ENCODE data around the gene IQSEC1.

The IQSEC1 gene

DNA sequence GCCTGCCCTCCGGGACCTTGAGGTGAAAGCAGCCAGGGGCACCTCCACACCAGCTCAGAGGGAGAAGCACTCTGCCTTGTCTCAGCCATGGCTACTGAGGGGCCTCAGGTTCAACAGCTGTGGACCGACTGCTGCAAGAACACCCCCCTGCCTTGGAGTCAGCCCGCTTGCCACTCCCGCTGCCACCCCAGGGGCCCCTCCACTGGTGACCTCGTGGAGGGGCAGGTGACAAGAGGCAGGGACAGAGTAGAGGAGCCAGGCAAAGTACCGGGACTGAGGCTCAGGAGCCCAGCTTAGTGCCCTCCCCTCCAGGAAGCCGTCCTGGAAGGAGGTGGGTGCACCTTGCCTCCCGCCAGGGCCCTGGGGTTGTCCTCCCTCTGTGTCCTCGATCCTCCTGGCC lies 152.3 kb downstream of the IQSEC1 start:
- Histone ChIP-seq H3K36me3 (ENCODE audit: control insufficient read depth in 1 of 2, insufficient read depth in 2 of 2, low read length in 2 of 2) (peaks cover 39 to 89% of the 10 kb centered on the region in 2 donors), H3K9me3 (ENCODE audit: control insufficient read depth in 1 of 2, low read length in 2 of 2) (no peaks in the 10 kb centered on the region), H3K27ac (ENCODE audit: low read length) (no peak overlapping the region), H3K4me1 (ENCODE audit: control insufficient read depth in 1 of 2, insufficient read depth in 2 of 2, low read length in 2 of 2) (no peaks in the 10 kb centered on the region), H3K27me3 (ENCODE audit: low read depth, low read length) (no peaks in the 10 kb centered on the region), H3K4me3 (ENCODE audit: low read depth in 1 of 2, low read length in 2 of 2) (no peak overlapping the region)

DNA sequence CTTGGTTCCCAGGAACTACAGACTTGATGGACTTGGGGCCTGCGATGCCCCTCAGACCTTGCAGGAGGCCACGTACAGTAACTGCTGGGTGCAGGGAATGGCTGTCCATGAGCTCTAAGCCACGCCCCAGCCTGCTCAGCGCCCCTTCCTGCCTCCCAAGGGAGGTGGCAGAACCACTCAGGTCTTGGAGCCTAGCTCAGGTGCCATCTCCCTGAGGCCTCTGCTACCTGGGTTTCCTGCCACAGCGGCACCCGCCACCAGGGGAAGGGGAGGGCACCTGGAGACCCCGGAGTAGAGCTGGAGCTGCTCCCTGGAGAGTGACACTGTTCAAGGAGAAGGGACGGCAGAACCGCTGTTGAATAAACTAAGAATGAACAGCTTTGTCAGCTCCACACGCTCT lies 154.0 kb downstream of the IQSEC1 start:
- H3K36me3 ChIP-seq (ENCODE audit: control insufficient read depth in 1 of 2, insufficient read depth in 2 of 2, low read length in 2 of 2) = peaks cover 37 to 82% of the 10 kb centered on the region in 2 donors

GRCh38 chr3:12918231-12918630 lies 155.0 kb downstream of the IQSEC1 start:
- no peaks in the 10 kb centered on the region for H3K9me3 ChIP-seq (ENCODE audit: control insufficient read depth in 1 of 2, low read length in 2 of 2)
- no peaks in the 10 kb centered on the region for H3K27me3 ChIP-seq (ENCODE audit: low read depth, low read length)
- peaks cover 34 to 79% of the 10 kb centered on the region in 2 donors for H3K36me3 ChIP-seq (ENCODE audit: control insufficient read depth in 1 of 2, insufficient read depth in 2 of 2, low read length in 2 of 2)
- H3K4me1 ChIP-seq (ENCODE audit: control insufficient read depth in 1 of 2, insufficient read depth in 2 of 2, low read length in 2 of 2) = no peaks in the 10 kb centered on the region
- H3K4me3 ChIP-seq (ENCODE audit: low read depth in 1 of 2, low read length in 2 of 2) = no peak overlapping the region
- no peak overlapping the region for H3K27ac ChIP-seq (ENCODE audit: low read length)

More for the DNA sequence above, 154.0 kb downstream of the IQSEC1 start:
- Histone ChIP-seq H3K4me3 (ENCODE audit: low read depth in 1 of 2, low read length in 2 of 2) (no peak overlapping the region), H3K4me1 (ENCODE audit: control insufficient read depth in 1 of 2, insufficient read depth in 2 of 2, low read length in 2 of 2) (no peaks in the 10 kb centered on the region), H3K27ac (ENCODE audit: low read length) (no peak overlapping the region), H3K27me3 (ENCODE audit: low read depth, low read length) (no peaks in the 10 kb centered on the region), H3K9me3 (ENCODE audit: control insufficient read depth in 1 of 2, low read length in 2 of 2) (no peaks in the 10 kb centered on the region)

DNA sequence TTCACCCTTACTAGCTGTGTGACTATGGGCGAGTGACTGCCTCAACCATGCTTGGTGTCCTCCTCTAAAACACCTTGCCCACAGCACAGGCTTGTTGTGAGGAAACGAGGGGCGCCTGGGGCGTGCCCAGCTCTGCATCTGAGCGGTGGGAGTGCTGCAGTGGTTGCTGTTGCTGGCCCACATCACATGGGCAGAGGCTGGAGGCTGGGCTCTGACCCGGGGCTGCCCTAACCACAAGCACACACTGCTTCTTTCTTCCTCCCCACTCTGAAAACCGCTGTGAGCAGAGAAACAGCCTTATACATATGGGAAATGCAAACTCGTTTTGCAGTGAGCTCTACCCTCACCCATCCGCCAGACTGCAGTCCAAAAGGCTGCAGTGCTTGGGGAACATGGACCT lies 157.1 kb downstream of the IQSEC1 start:
- Histone ChIP-seq H3K27ac (ENCODE audit: low read length) (no peak overlapping the region), H3K27me3 (ENCODE audit: low read depth, low read length) (no peaks in the 10 kb centered on the region), H3K4me1 (ENCODE audit: control insufficient read depth in 1 of 2, insufficient read depth in 2 of 2, low read length in 2 of 2) (no peaks in the 10 kb centered on the region), H3K36me3 (ENCODE audit: control insufficient read depth in 1 of 2, insufficient read depth in 2 of 2, low read length in 2 of 2) (peaks cover 37 to 77% of the 10 kb centered on the region in 2 donors), H3K4me3 (ENCODE audit: low read depth in 1 of 2, low read length in 2 of 2) (no peak overlapping the region), H3K9me3 (ENCODE audit: control insufficient read depth in 1 of 2, low read length in 2 of 2) (no peaks in the 10 kb centered on the region)

GRCh38 chr3:12914088-12914487 lies 159.1 kb downstream of the IQSEC1 start:
- Histone ChIP-seq H3K4me3 (ENCODE audit: low read depth in 1 of 2, low read length in 2 of 2) (no peak overlapping the region), H3K27ac (ENCODE audit: low read length) (no peak overlapping the region), H3K4me1 (ENCODE audit: control insufficient read depth in 1 of 2, insufficient read depth in 2 of 2, low read length in 2 of 2) (no peaks in the 10 kb centered on the region), H3K36me3 (ENCODE audit: control insufficient read depth in 1 of 2, insufficient read depth in 2 of 2, low read length in 2 of 2) (peaks cover 47 to 78% of the 10 kb centered on the region in 2 donors), H3K27me3 (ENCODE audit: low read depth, low read length) (no peaks in the 10 kb centered on the region), H3K9me3 (ENCODE audit: control insufficient read depth in 1 of 2, low read length in 2 of 2) (no peaks in the 10 kb centered on the region)

DNA sequence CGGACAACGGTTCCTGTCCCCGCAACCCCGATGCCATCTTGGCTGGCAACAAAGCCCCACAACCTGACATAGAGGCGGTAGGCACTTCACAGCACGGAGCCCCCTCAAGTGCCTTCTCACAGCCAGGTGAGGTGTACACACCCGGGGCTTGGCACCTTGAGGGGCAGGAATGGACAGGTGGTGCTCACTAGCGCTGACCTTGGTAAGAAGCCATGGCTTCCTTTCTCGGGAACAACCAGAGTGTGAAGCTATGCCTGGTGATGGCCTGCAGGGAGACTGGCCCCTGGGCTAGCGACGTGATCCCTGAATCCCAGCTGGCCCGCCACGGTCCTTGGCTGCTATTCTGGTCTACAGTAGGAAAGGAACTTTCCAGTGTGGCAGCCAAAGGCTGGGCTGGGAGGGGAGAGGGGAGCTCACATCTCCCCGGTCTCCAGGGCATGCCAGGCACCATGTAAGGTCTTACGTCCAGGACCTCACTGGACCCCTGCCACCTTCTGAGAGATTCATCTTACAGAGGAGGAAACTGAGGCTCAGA lies 161.3 kb downstream of the IQSEC1 start:
- Histone ChIP-seq H3K36me3 (ENCODE audit: control insufficient read depth in 1 of 2, insufficient read depth in 2 of 2, low read length in 2 of 2) (peaks cover 61 to 85% of the 10 kb centered on the region in 2 donors), H3K4me3 (ENCODE audit: low read depth in 1 of 2, low read length in 2 of 2) (no peak overlapping the region), H3K27ac (ENCODE audit: low read length) (no peak overlapping the region), H3K9me3 (ENCODE audit: control insufficient read depth in 1 of 2, low read length in 2 of 2) (no peaks in the 10 kb centered on the region), H3K4me1 (ENCODE audit: control insufficient read depth in 1 of 2, insufficient read depth in 2 of 2, low read length in 2 of 2) (no peaks in the 10 kb centered on the region), H3K27me3 (ENCODE audit: low read depth, low read length) (no peaks in the 10 kb centered on the region)

DNA sequence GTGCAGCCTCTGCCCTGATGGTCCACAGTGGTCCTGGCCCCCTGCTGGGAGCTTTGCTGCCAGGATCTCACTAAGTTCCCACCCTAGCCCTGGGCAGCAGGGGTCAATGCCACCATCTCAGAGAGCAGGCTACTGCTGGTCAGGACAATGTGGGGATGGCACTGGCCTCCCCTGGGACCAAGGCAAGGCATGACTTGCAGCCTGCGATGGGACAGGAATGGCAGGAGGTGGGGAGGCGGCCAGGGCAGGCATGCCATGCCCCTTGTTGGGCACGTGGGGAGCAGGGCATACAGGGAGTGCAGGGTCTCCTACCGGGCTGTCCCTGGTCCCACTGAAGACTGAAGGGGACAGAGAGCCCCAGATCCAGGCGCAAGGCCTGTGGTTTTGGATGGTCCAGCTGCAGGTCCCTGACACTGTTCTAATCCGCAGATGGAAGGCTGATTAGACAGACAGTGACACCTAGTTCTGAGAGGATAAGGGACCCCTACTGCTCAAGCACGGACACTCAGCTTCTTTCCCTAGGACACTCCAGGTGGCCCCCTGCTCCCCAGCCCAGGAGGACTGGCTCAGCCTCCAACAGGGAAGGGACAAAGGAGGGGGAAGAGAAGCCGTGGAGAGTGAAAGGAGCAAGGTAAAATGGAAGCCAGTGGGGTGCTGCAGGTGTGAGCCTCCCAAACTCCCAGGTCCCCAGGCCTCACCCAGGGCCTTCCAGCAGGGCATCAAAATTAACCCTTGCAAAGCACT lies 162.7 kb downstream of the IQSEC1 start:
- Histone ChIP-seq H3K36me3 (ENCODE audit: control insufficient read depth in 1 of 2, insufficient read depth in 2 of 2, low read length in 2 of 2) (peaks cover 66 to 91% of the 10 kb centered on the region in 2 donors), H3K27me3 (ENCODE audit: low read depth, low read length) (no peaks in the 10 kb centered on the region), H3K4me3 (ENCODE audit: low read depth in 1 of 2, low read length in 2 of 2) (no peak overlapping the region), H3K27ac (ENCODE audit: low read length) (no peak overlapping the region), H3K4me1 (ENCODE audit: control insufficient read depth in 1 of 2, insufficient read depth in 2 of 2, low read length in 2 of 2) (no peaks in the 10 kb centered on the region), H3K9me3 (ENCODE audit: control insufficient read depth in 1 of 2, low read length in 2 of 2) (no peaks in the 10 kb centered on the region)

GRCh38 chr3:12909710-12910109 lies 163.5 kb downstream of the IQSEC1 start:
- no peaks in the 10 kb centered on the region for H3K4me1 ChIP-seq (ENCODE audit: control insufficient read depth in 1 of 2, insufficient read depth in 2 of 2, low read length in 2 of 2)
- peaks cover 62 to 94% of the 10 kb centered on the region in 2 donors for H3K36me3 ChIP-seq (ENCODE audit: control insufficient read depth in 1 of 2, insufficient read depth in 2 of 2, low read length in 2 of 2)
- H3K4me3 ChIP-seq (ENCODE audit: low read depth in 1 of 2, low read length in 2 of 2) = no peak overlapping the region
- H3K27ac ChIP-seq (ENCODE audit: low read length) = no peak overlapping the region
- no peaks in the 10 kb centered on the region for H3K9me3 ChIP-seq (ENCODE audit: control insufficient read depth in 1 of 2, low read length in 2 of 2)
- H3K27me3 ChIP-seq (ENCODE audit: low read depth, low read length) = no peaks in the 10 kb centered on the region

DNA sequence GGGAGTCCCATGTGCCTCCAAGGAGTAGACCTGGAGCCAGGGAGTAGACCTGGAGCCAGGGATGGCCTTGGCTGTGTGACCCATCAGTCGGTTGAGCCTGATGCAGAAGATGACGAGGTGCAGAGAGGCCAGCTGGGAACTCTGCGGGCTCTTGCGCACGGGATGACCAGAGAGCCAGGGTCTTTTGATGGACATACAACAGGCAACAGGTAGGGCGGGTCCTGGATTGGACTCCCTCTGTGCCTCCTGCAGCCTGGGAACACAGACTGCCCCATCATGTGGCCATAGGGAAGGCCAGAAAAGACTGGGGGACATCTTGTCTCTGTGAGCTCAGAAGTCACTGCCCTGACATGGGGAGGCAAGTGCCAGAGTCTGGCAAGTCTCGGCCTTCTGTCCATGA lies 164.4 kb downstream of the IQSEC1 start:
- no peak overlapping the region for H3K27ac ChIP-seq (ENCODE audit: low read length)
- no peak overlapping the region for H3K4me3 ChIP-seq (ENCODE audit: low read depth in 1 of 2, low read length in 2 of 2)
- H3K4me1 ChIP-seq (ENCODE audit: control insufficient read depth in 1 of 2, insufficient read depth in 2 of 2, low read length in 2 of 2) = no peaks in the 10 kb centered on the region
- peaks cover 67 to 94% of the 10 kb centered on the region in 2 donors for H3K36me3 ChIP-seq (ENCODE audit: control insufficient read depth in 1 of 2, insufficient read depth in 2 of 2, low read length in 2 of 2)
- no peaks in the 10 kb centered on the region for H3K27me3 ChIP-seq (ENCODE audit: low read depth, low read length)
- no peaks in the 10 kb centered on the region for H3K9me3 ChIP-seq (ENCODE audit: control insufficient read depth in 1 of 2, low read length in 2 of 2)

DNA sequence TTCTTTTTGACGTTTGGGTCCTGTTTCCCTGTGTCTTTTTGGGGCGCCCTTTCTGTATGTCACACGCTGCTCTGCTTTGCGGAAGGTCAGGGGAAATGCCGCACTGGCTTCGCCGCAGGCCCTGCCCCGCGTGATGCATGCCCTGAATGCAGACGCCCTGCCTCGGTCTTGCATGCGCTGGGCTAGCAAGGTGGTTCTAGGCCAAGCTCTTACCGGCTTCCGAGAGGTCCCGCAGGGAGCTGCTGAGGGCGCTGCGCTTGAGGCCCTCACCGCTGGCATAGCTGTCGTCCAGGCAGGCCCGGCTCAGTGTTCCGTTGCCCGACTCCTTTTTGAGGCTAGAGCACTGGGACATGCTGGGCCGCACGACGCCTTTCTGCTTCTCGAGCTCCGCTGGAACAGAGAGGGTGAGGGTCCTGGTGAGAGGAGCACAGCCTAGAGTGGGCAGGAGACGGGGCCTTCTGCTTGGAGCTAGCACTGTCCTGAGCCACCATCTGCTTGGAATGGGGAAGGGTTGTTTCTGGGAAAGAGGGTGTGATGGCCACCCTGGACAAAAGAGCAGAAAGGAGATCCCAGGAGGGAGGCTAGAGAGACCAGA lies 165.0 kb downstream of the IQSEC1 start:
- Histone ChIP-seq H3K4me3 (ENCODE audit: low read depth in 1 of 2, low read length in 2 of 2) (no peak overlapping the region), H3K4me1 (ENCODE audit: control insufficient read depth in 1 of 2, insufficient read depth in 2 of 2, low read length in 2 of 2) (no peaks in the 10 kb centered on the region), H3K9me3 (ENCODE audit: control insufficient read depth in 1 of 2, low read length in 2 of 2) (no peaks in the 10 kb centered on the region), H3K27me3 (ENCODE audit: low read depth, low read length) (no peaks in the 10 kb centered on the region), H3K36me3 (ENCODE audit: control insufficient read depth in 1 of 2, insufficient read depth in 2 of 2, low read length in 2 of 2) (peaks cover 67 to 96% of the 10 kb centered on the region in 2 donors), H3K27ac (ENCODE audit: low read length) (no peak overlapping the region)

DNA sequence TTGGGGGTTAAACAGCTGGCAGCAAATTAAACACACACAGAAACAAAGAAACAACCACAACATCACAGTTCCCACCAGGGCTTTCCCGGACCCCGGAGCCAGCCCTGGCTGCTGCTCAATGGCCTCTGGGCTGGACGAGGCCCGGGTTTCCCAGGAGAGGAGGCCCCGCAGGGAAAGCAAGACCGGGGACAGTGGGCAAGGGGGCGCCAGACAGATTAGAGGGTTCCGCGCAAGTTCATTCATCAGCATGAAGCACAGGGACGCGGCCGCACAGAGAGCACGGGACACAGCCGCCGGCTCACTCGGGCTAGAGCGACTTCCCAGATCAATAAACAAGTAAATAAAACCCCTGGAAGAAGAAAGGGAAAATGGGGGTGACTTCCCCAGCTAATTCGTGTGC lies 165.5 kb downstream of the IQSEC1 start:
- Histone ChIP-seq H3K4me3 (ENCODE audit: low read depth in 1 of 2, low read length in 2 of 2) (no peak overlapping the region), H3K36me3 (ENCODE audit: control insufficient read depth in 1 of 2, insufficient read depth in 2 of 2, low read length in 2 of 2) (peaks cover 63 to 96% of the 10 kb centered on the region in 2 donors), H3K27ac (ENCODE audit: low read length) (no peak overlapping the region), H3K27me3 (ENCODE audit: low read depth, low read length) (no peaks in the 10 kb centered on the region), H3K4me1 (ENCODE audit: control insufficient read depth in 1 of 2, insufficient read depth in 2 of 2, low read length in 2 of 2) (no peaks in the 10 kb centered on the region), H3K9me3 (ENCODE audit: control insufficient read depth in 1 of 2, low read length in 2 of 2) (no peaks in the 10 kb centered on the region)
